Measurements from ENCODE around the gene CCDC149. TPM values are rescaled to one million over a fixed set of nuclear protein-coding genes. Genes with fewer than 3 reads are reported as not detected.

The CCDC149 gene
- total RNA-seq, 1 donor from 2014 or later, result 21.5 TPM

- Mint-ChIP-seq H3K27me3 (ENCODE audit: low read depth) (no peaks in the 10 kb centered on the region), H3K4me1 (ENCODE audit: low read depth) (peaks cover 16% of the 10 kb centered on the region), H3K27ac (ENCODE audit: unreplicated experiment) (peak overlapping the region; percentile 52), H3K36me3 (ENCODE audit: low read depth) (peaks cover 19% of the 10 kb centered on the region), H3K9me3 (ENCODE audit: low read depth) (peaks cover 3% of the 10 kb centered on the region), H3K4me3 (ENCODE audit: unreplicated experiment) (no peak overlapping the region)
- TF ChIP-seq CTCF (IDR thresholded peaks at IDR 0.05), result no peak
- DNase-seq (ENCODE audit: low spot score), result no peak
These were observed 76.1 kb downstream of the CCDC149 start for GRCh38 chr4:24836661-24837242.

GRCh38 chr4:24835696-24836095 is 77.1 kb downstream of the CCDC149 start:
- Mint-ChIP-seq H3K27me3 (ENCODE audit: low read depth) (no peaks in the 10 kb centered on the region), H3K4me1 (ENCODE audit: low read depth) (peaks cover 14% of the 10 kb centered on the region), H3K4me3 (ENCODE audit: unreplicated experiment) (no peak overlapping the region), H3K36me3 (ENCODE audit: low read depth) (peaks cover 19% of the 10 kb centered on the region), H3K9me3 (ENCODE audit: low read depth) (no peaks in the 10 kb centered on the region), H3K27ac (ENCODE audit: unreplicated experiment) (no peak overlapping the region)
- DNase-seq (ENCODE audit: low spot score), result no peak
- TF ChIP-seq CTCF (IDR thresholded peaks at IDR 0.05), result no peak

GRCh38 chr4:24831637-24832036 is 81.2 kb downstream of the CCDC149 start:
- Mint-ChIP-seq H3K27ac (ENCODE audit: unreplicated experiment) (no peak overlapping the region), H3K27me3 (ENCODE audit: low read depth) (no peaks in the 10 kb centered on the region), H3K9me3 (ENCODE audit: low read depth) (no peaks in the 10 kb centered on the region), H3K4me3 (ENCODE audit: unreplicated experiment) (no peak overlapping the region), H3K4me1 (ENCODE audit: low read depth) (peaks cover 4% of the 10 kb centered on the region), H3K36me3 (ENCODE audit: low read depth) (peaks cover 34% of the 10 kb centered on the region)
- no peak for TF ChIP-seq CTCF (IDR thresholded peaks at IDR 0.05)
- no peak for DNase-seq (ENCODE audit: low spot score)

GRCh38 chr4:24824720-24825119 is 88.1 kb downstream of the CCDC149 start:
- H3K27ac Mint-ChIP-seq (ENCODE audit: unreplicated experiment), result no peak overlapping the region
- no peak overlapping the region for H3K4me3 Mint-ChIP-seq (ENCODE audit: unreplicated experiment)
- H3K36me3 Mint-ChIP-seq (ENCODE audit: low read depth), result peaks cover 27% of the 10 kb centered on the region
- H3K4me1 Mint-ChIP-seq (ENCODE audit: low read depth), result peaks cover 10% of the 10 kb centered on the region
- no peak for TF ChIP-seq CTCF (IDR thresholded peaks at IDR 0.05)
- H3K9me3 Mint-ChIP-seq (ENCODE audit: low read depth), result no peaks in the 10 kb centered on the region
- DNase-seq (ENCODE audit: low spot score), result no peak
- H3K27me3 Mint-ChIP-seq (ENCODE audit: low read depth), result no peaks in the 10 kb centered on the region

- Mint-ChIP-seq H3K4me1 (ENCODE audit: low read depth) (peaks cover 10% of the 10 kb centered on the region), H3K27me3 (ENCODE audit: low read depth) (no peaks in the 10 kb centered on the region), H3K27ac (ENCODE audit: unreplicated experiment) (no peak overlapping the region), H3K36me3 (ENCODE audit: low read depth) (peaks cover 29% of the 10 kb centered on the region), H3K4me3 (ENCODE audit: unreplicated experiment) (no peak overlapping the region), H3K9me3 (ENCODE audit: low read depth) (no peaks in the 10 kb centered on the region)
- TF ChIP-seq CTCF (IDR thresholded peaks at IDR 0.05), result no peak
- DNase-seq (ENCODE audit: low spot score), result no peak
These were observed 92.3 kb downstream of the CCDC149 start for GRCh38 chr4:24820541-24820940.
